NCI-H460 (cell line): ENCODE measurements around the gene INTS15. TPM values are rescaled to one million over a fixed set of nuclear protein-coding genes. Genes with fewer than 3 reads are reported as not detected.

Experiments
- DNase-seq: peaks from one replicate; pipeline ENCODE4 v3.0.0-alpha.2; 2016; ENCODE audit warnings: low read depth; ENCODE audit errors: extremely low read depth
- total RNA-seq: library from RNA; depleted of rRNA; stranded (reverse); fragments of >200 nt; shearing (Covaris generic); gene quantifications from 2 replicates; pipeline ENCODE4 v1.2.3, GENCODE V29; 2014; rRNA removed

Gene INTS15
- total RNA-seq, 1 experiment from 2014 or later: 25.2 TPM

GRCh38 chr7:6654113-6654841 is 64.5 kb downstream of the INTS15 start:
- no peak for DNase-seq

- DNase-seq: no peak
Measured at GRCh38 chr7:6654842-6655610, 65.2 kb downstream of the INTS15 start.

GRCh38 chr7:6655636-6656385 is 66.0 kb downstream of the INTS15 start:
- no peak for DNase-seq

GRCh38 chr7:6656413-6656812 is 66.6 kb downstream of the INTS15 start:
- no peak for DNase-seq

Other genes with a start within 250 kb of the INTS15 start
- gene FAM220A, start 241.1 kb upstream of the INTS15 start, total RNA-seq: 20.7 and 21.4 TPM in 2 replicates
- 127 and 143 TPM in 2 replicates for gene RAC1, start 215.5 kb upstream of the INTS15 start, total RNA-seq
- 8.7 and 9.8 TPM in 2 replicates for gene DAGLB, start 142.1 kb upstream of the INTS15 start, total RNA-seq
- 122 and 128 TPM in 2 replicates for gene KDELR2, start 105.9 kb upstream of the INTS15 start, total RNA-seq
- gene GRID2IP, start 38.6 kb upstream of the INTS15 start, total RNA-seq: not detected in 2 replicates
- gene ZDHHC4, start 12.6 kb upstream of the INTS15 start, total RNA-seq: 70.9 and 84.3 TPM in 2 replicates
- gene ZNF853, start 25.6 kb downstream of the INTS15 start, total RNA-seq: 0.55 and 0.59 TPM in 2 replicates
- 9.8 and 12.0 TPM in 2 replicates for gene ZNF316, start 47.3 kb downstream of the INTS15 start, total RNA-seq
- gene ZNF12, start 116.9 kb downstream of the INTS15 start, total RNA-seq: 22.8 and 27.2 TPM in 2 replicates
- 0.05 TPM in 1 of 2 replicates, not detected in the other for gene RSPH10B2, start 164.1 kb downstream of the INTS15 start, total RNA-seq
- gene CCZ1B, start 236.3 kb downstream of the INTS15 start, total RNA-seq: 50.4 and 62.1 TPM in 2 replicates